Vagina (tissue), 2 donors: ENCODE measurements around the gene RBM8A.

ENCODE experiments used
- CTCF ChIP-seq, 3 experiments: fragments of 450-650 bp in 2 of 3; fragments of 200-600 bp in 1 of 3; sonication (generic) in 1 of 3; IDR thresholded peaks; one replicate each; pipeline ENCODE4 v1.5.1; 2017 to 2019; ENCODE audit warnings: antibody characterized with exemption in 3 of 3, mild to moderate bottlenecking in 2 of 3, moderate library complexity in 2 of 3
- POLR2A ChIP-seq, 2 donors: fragments of 450-650 bp; IDR thresholded peaks; one replicate each; pipeline ENCODE4 v1.6.1; 2017; ENCODE audit warnings: antibody characterized with exemption in 2 of 2, mild to moderate bottlenecking in 2 of 2, moderate library complexity in 2 of 2

DNA sequence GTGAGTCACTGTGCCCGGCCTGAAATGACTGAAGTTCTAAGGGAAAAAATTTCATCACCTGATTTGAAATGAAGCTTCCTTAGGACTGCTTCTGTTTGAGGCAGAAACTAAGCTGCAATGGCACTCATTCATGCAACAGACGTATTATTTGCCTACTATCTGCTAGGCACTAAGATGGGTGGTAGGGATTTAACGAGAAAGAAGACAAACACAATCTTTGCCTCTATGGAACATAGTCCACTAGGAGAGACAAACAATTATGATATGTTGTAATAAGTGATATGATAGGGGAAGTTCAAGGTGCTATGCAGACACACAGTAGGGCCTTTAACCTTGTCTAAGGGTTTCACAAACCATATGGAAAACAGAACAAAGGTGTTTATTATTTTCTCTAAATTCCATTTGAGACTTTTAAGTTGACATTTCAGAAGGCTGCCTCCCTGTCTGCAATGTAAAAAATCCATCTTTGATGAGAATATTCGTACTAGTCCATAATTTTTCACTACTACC is 19.2 kb upstream of the RBM8A start:
- TF ChIP-seq POLR2A (IDR thresholded peaks at IDR 0.05) = no peak
- TF ChIP-seq CTCF (IDR thresholded peaks at IDR 0.05) = no peak
